DMS 273 treated with DMSO at 0.1 percent for 48 hours (cell line): ENCODE results near the gene SHISA9.

Experiments used
- DNase-seq: peaks from one replicate; lab custom pipeline; 2025; lab: John Stamatoyannopoulos, UW

Gene SHISA9

DNA sequence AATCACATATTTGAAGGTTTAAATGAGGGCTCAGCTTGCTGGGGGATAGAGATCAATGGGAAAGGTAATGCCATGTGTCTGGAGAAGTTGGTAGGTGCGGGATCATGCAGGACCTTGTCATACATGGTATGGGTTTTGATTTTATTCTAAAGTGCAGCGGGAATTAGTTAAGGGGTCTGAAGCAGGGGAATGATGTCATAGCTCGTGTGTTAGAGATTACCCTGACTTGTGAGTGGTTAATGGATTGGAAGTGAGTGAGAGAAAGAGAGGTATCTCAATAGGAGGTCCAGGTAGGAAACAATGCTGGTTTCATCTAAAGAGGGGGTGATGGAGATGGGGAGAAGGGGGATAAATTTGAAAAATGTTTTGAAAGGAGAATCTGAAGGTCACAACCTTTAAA is 280.0 kb downstream of the SHISA9 start:
- DNase-seq = no peak

DNA sequence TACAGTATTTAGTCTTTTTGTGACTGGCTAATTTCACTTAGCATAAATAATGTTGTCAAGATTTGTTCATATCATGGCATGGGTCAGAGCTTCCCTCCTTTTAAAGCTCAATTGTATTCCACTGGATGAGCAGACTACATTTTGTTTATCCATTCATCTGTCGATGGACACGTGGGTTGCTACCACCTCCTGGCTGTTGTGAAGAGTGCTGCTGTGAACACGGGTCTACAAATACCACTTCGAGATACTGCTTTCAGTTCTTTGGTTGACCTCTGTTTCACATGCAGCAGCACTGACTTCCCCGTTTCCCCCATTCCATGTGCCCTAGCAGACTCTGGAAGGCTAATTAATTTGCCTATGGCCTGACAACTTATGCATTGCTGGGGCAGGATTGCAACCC is 285.4 kb downstream of the SHISA9 start:
- DNase-seq = no peak

DNA sequence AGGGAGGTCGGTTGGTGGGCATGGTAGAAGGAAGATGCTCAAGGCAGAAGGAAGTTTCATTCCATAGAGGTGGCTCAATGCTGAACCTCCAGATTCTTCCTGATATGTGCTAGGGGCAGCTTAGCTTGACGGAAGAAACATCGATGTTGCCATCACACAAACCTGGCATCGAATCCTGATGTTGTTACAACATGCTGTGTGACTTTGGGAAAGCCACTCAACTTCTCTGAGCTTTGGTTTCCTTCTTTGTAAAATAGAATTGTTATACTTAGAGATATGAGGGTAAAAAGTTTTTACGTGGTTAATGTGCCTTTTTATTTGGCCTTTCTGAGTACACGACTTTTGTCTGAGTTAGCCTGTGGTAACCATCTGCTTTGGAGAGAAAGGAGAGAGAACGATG is 287.9 kb downstream of the SHISA9 start:
- DNase-seq = no peak

DNA sequence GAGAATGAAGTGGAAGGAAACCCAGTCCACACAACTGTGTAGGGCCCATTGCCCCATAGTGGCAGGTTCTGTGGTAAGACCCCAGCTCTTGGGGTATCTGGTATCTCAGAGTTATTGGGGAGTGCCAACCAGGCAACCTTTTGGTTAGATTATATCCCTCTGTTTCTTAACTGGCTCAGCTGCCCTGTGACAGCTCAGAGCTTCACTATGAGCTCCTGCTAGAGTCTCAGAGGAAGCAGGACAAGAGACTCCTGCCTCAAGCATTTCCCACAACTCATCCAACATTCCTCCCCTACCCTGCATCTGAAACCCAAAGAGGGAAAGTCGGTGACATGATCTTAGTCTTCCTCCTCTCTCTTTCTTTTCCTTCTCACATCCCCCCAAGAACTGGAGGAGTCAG is 292.3 kb downstream of the SHISA9 start:
- DNase-seq = no peak

DNA sequence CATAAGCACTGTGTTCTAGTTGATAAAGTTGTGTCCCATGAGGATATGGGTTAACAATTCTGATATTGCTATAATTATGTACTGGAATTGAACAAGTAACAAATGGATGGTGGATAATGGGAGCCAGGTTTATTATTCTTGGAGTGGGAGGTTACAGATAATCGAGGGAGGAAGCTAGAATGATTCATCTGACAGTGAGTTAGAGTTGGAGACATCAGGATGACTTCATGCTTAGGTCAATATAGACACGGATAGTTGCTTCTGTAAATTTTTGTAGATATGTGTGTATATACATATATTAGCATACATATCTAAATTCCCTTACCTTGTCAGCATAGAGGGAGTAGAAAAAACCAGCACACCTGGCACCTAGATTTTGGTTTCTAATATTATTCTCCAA is 293.4 kb downstream of the SHISA9 start:
- no peak for DNase-seq

DNA sequence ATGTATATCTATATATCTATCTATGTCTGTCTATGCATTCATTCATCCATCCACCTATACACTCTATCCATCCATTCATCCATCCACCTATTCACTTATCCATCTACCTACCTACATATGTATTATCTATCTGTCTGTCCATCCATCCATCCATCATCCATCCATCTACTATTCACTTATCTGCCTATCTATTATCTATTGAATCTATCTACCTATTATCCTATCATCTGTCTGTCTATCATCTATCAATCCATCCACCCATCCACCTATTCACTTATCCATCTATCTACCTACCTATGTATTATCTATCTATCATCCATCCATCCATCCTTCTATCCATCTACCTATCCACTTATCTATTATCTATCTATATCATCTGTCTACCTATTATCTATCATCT is 302.3 kb downstream of the SHISA9 start:
- DNase-seq = no peak

DNA sequence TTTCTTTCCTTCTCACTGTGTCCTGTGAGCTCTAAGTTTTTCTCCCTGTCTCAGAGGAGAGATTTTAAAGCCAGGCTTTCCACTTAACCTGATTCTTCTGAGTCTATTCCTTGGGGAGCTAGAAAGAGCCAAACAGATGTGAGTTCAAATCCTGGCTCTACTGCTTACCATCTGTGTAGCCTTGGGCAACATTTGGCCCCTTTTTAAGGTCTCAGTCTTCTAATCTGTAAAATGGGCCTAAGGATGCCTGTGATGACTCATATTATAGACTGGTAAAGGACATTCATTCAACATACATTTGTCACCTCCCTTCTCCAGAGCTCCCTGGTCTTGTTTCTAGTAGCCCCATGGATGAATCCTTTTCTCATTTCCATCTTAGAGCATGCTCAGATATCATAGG is 304.0 kb downstream of the SHISA9 start:
- DNase-seq = no peak

DNA sequence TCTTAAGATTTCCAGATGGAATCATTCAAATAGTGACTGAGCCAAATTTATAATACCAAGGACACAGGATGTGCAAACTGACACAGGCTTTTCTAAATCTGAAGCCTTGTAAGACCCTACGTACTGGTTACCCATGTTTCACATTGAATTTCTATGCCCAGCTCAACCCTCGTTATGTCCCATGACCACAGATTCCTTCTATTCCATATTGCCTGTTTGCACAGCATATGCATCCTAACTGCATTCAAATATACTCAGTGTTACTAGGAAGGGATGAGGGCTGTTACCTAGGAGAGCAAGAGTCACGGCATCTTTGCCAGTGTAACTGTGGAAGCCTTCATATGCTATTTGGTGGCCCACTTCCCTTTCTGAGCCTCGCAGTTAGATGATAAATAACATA is 305.2 kb downstream of the SHISA9 start:
- DNase-seq = no peak

DNA sequence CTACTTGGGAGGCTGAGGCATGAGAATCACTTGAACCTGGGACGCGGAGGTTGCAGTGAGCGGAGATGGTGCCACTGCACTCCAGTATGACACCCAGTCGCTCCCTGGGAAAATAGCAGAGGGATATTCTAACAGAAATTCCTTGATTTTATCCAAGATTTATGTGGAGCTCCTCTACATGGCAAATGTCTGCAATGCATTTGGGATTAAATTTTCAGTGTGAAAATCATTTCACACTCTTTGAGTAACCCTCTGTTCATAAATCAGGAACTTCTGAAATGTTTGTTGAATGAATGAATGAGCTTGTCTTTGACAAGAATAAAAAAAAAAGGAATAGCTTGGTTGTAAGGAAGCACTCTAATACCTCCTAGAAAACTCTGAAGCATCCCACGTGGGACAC is 305.8 kb downstream of the SHISA9 start:
- DNase-seq = no peak

DNA sequence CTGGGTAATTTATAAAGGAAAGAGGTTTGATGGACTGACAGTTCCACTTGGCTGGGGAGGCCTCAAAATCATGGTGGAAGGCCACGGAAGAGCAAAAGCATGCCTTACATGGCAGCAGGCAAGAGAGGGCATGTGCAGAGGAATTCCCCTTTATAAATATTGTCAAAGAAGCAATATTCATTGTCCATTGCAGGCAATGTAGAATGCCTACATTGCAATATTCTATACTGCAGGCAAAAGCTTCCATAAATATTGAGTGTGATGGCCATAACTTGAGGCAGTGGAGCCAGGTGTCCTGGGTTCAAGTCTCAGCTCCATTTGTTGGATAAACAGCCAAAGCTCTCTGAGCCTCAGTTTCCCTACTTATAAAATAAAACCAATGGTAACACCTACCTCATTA is 322.3 kb downstream of the SHISA9 start:
- DNase-seq = no peak

DNA sequence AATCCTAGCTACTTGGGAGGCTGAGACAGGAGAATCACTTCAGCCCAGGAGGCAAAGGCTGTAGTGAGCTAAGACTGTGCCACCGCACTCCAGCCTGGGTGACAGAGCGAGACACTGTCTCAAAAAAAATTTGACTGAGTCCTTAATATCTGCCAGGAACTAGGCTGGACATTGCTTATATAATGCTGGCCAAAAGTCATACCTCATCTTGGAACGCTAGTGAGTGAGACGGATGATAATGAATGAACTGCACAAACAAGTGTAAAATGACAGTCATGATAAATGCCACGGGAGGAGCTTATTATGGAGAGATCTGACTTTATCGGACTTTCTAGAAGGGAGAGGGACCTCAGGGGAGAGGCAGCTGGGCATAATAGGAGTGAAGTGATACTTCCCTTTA is 327.6 kb downstream of the SHISA9 start:
- DNase-seq = no peak

DNA sequence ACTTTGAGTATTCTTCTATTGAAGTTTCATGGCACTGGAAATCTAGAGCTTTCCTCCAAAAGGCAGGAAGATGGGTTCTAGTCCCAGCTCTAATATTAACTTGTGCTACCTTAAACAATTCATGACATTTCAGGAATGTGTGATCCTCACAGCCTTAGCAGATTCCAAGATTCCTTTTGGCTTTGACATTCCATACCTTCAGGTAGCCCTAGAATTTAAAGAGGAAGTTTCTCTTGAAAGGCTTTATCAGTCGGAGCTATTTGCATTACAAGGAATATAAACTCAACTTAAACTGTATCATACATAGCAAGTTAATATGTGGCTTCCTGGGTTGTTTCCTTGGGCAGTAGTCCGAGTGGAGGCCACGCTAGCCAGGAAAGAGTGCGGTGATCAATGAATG is 330.0 kb downstream of the SHISA9 start:
- DNase-seq = no peak

DNA sequence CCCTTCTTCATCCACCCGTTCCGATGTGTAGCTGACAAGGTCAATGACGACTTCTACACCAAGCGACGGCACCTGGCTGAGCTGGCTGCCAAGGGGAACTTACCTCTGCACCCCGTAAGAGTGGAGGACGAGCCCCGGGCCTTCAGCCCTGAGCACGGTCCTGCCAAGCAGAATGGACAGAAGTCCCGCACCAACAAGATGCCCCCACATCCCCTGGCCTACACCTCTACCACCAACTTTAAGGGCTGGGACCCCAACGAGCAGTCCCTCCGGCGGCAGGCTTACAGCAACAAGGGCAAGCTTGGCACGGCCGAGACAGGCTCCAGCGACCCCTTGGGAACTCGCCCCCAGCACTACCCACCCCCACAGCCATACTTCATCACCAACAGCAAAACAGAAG is 333.6 kb downstream of the SHISA9 start:
- DNase-seq = no peak

DNA sequence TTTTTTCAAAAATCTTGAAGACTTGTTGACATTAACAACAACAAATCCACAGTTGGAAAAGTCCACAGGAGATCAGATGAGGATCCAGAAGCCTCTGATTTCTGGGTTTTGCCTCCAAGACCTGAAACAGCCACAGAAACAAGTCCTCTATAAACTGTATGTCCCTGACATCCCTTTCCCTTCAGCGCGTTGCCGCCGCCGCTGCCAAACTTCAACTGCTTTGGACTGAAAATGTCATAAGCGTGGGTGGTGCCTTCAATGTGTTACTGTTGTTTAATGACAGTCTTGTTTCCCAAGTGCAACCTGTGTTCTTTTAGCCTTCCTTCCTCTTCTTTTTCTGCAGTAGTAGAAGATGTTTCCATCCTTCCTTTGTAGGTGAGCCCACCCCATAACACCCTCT is 334.9 kb downstream of the SHISA9 start:
- no peak for DNase-seq

DNA sequence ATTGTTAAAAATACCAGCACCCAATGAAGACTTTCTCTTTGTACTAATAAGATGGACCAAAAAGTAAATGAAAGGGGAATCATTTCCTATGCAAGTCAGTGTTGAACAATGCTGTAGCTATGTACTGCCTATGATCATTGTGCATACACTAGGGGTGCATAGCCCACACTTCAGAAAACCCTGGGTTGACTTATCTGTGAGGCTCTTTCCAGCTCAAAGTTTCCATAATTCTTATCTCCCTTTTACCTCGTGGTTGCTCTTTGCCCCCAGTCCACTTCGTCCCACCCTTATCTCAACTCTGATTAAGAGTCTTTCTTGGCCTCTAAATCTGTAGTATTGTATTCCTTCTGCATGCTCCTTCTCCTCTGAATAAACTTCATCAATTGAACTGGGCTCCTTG is 336.8 kb downstream of the SHISA9 start:
- no peak for DNase-seq

DNA sequence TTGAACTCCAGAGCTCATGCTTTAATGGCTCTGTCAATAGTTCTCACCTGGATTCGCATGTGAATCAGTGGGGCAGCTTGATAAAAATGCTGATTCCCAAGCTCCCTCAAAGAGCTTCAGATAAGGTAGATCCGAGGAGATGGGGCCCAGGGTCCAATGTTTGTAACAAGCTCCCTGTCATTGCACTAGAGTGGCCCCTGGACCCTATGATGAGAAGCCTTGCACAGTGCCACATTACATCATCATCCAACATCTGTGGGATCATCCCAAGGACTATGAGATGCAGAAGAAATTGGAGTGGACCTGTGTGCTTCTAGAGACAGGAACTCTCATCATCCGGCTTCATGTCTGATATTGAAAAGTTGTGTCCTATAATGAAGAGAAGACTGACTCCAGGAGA is 340.8 kb downstream of the SHISA9 start:
- DNase-seq = no peak

DNA sequence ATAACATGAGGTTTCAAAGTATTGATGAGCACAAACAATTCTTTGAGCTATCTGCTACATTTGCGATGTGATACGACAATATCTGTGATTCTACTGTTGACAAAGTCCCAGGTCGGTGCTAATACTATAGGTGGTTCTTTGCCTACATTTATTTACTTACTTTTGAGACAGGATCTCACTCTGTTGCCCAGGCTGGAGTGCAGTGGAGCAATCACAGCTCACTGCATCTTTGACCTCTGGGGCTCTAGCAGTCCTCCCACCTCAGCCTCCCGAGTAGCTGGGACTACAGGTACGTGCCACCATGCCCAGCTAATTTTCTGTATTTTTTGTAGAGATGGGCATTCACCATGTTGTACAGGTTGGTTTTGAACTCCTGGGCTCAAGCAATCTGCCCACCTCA is 343.4 kb downstream of the SHISA9 start:
- no peak for DNase-seq

DNA sequence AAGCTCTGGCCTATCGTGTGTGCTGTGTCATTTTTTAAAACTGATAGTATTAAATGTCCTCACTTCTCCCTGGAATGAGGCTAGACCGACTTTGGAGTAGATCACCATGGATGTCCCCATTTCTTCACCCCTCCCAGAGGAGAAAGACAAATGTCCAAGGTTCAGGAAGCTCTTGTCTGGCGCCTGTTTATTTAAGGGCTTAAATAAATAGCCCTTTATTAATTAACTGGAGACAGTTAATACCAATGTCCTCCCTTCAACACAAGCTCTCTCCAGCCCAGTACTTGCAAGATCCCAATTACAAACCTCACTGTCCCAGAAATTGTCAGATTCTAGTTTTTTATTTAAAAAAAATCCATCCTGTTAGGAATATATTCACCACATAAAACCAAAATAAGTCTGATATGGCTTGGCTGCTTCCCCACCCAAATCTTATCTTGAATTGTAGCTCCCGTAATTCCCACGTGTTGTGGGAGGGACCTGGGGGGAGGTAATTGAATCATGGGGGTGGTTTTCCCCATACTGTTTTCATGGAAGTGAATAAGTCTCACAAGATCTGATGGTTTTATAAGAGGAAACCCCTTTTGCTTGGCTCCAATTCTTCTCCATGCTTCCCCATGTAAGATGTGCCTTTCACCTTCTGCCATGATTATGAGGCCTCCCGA is 344.4 kb downstream of the SHISA9 start:
- no peak for DNase-seq

DNA sequence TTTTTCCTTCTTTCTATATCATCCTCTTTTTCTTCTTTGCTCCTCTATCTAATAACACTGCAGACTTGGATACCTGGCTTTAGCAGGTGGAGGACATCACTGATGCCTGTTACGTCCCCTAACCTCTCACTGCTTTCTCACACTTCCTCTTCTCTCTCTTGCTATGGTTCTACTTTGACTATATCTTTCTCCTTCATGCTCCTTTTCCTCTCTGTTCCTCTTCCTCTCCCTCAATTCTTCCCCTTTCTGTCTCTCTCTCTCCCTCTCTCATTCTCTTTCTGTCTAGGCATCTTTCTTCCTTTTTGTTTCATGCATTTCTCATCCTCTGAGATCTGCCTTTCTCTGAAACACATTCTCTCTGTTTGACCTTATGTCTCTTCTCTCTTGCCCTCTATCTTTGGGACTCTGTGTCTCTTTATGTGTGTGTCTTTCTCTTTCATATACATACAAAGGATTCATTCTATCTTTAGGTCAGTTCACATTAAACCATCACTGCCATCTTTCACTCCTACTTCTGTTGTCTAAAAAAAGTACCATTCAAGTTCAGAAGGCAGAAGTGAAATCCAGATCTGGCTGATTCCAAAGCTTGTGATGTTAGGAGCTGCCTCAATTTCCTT is 353.7 kb downstream of the SHISA9 start:
- no peak for DNase-seq

DNA sequence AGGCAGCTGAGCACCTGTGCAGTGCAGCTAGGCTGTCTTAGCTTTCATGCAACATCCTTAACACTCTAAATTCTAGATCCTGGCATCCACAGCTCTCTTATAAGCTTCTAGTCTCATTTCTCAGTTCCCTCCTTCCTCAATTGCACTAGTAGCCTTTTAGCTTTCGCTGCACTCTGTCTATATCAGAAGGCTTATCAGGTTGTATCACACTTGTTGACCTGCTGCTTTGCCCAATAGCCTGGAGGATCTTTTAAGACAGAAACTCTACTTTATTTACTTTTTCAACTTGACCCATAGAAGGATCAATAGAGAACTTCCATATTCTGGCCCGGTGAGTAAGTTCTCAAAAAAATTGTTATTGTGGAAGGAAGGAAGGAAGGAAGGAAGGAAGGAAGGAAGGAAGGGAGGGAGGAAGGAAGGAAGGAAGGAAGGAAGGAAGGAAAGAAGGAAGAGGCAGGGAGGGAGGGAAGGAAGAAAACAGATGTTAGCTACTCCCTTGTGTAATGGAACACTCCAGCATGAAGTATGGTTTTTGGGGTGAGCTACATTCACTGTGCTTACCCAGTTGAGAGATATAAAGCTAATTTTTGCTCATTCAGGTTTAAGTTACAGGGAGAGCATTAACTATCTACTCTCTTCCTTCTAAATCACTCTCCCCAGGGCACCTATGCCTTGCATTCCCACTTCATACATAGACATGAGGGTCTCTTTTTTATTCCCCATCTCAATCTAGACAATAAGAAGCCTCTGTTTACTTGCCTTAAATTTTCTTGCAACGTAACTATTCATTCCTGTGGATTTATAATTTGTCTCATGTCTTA is 361.1 kb downstream of the SHISA9 start:
- DNase-seq = no peak

DNA sequence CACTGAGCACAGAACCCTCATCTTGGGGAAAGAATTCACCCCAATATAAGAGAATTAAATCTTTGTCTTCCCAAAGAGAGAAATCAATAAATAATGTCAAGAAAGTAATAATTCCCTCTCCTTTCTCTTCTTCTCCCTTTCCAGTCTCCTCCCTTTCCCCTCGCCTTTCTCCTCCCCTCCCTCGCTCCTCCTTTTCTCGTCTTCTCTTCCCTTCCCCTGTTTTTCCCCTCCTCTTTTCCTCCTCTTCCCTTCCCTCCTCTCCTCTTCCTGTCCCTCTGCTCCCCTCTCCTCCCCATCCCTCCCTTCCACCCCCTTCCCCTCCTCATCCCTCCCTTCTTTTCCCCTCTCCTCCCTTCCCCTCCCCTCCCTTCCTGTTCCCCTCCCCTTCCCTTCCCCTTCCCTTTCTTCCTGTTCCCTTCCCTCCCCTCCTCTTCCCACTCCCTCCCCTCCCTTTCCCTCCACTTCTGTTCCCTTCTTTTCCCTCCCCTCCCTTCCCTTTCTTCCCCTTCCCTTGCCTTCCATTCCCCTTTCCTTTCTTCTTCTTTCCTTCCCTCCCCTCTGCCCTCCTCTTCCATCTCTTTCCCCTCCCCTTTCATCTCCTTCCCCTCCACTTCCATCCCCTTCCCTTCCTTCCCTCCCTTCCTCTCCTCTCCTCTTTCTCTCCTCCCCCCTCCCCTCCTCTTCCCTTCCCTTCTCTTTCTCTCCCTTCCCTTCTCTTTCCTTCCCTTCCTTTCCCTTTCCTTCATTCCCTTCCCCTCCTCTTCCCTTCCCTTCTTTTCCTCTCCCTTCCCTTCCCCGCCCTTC is 363.6 kb downstream of the SHISA9 start:
- no peak for DNase-seq

DNA sequence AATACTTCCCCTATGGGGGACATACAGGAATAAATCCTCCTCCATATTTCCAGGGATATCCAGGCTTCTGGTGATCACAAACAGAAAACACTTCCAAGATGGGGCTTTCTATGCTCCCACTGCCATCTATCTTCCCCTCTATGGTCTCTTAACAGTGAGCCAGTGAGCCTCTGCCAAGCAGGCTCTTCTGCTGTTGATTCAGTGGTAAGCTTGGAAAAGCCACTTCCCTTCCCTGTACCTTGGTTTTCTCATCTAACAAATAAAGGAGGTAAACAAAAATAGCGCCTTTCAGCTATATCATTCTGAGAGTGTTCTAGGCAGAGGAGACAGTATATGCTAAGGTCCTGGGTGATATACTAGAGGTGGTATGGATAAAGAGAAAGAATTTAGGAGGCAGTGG is 368.0 kb downstream of the SHISA9 start:
- DNase-seq = no peak
